ENCODE results near the gene PNLIPRP2.

- TF ChIP-seq CTCF (IDR thresholded peaks at IDR 0.05) (no peak), POLR2A (IDR thresholded peaks at IDR 0.05) (no peak), POLR2AphosphoS5 (IDR thresholded peaks at IDR 0.05) (no peak)
Observed at GRCh38 chr10:116606061-116606483, 14.7 kb upstream of the PNLIPRP2 start.

All from prostate gland (tissue), 2 donors.